ENCODE results near the gene EIF2AK3. TPM values are rescaled to one million over a fixed set of nuclear protein-coding genes. Genes with fewer than 3 reads are reported as not detected.

The EIF2AK3 gene
- total RNA-seq, 1 donor from 2014 or later, result 24.3 TPM

DNA sequence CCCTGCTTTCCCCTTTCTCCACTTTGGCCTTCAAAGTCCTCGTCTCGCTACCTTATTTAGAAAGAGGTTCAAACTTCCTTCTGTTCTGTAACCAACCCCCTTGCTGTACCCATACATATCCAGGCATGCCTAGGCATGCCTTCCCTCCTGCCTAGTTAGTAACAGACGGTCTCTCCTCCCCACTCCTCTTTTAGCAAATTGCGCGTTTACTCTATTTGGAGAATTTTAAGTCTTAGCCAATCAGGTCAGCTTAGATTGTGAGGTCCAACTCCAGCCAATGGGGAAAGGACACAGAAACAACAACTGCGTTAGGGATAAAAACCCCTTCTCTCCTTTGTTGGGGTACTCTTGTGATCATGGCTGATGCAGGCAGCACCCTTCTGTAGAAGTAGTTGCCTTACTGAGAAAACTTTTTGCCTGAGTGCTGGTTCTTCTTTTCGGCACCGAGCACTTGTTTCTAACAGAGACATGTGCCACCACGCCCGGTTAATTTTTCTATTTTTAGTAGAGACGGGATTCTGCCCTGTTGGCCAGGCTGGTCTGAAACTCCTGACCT lies 88.8 kb downstream of the EIF2AK3 start:
- no peak overlapping the region for H3K4me3 Mint-ChIP-seq
- DNase-seq (ENCODE audit: low spot score in 2 of 2, unreplicated experiment in 2 of 2), result no peak
- no peaks in the 10 kb centered on the region for H3K27me3 Mint-ChIP-seq (ENCODE audit: low read depth)
- TF ChIP-seq, protein P1, sequence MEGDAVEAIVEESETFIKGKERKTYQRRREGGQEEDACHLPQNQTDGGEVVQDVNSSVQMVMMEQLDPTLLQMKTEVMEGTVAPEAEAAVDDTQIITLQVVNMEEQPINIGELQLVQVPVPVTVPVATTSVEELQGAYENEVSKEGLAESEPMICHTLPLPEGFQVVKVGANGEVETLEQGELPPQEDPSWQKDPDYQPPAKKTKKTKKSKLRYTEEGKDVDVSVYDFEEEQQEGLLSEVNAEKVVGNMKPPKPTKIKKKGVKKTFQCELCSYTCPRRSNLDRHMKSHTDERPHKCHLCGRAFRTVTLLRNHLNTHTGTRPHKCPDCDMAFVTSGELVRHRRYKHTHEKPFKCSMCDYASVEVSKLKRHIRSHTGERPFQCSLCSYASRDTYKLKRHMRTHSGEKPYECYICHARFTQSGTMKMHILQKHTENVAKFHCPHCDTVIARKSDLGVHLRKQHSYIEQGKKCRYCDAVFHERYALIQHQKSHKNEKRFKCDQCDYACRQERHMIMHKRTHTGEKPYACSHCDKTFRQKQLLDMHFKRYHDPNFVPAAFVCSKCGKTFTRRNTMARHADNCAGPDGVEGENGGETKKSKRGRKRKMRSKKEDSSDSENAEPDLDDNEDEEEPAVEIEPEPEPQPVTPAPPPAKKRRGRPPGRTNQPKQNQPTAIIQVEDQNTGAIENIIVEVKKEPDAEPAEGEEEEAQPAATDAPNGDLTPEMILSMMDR (IDR thresholded peaks at IDR 0.05; ENCODE audit: unreplicated experiment), result no peak
- H3K27ac Mint-ChIP-seq, result no peak overlapping the region
- peaks cover 9% of the 10 kb centered on the region for H3K4me1 Mint-ChIP-seq
- H3K36me3 Mint-ChIP-seq, result no peaks in the 10 kb centered on the region
- H3K9me3 Mint-ChIP-seq, result peaks cover 13% of the 10 kb centered on the region

DNA sequence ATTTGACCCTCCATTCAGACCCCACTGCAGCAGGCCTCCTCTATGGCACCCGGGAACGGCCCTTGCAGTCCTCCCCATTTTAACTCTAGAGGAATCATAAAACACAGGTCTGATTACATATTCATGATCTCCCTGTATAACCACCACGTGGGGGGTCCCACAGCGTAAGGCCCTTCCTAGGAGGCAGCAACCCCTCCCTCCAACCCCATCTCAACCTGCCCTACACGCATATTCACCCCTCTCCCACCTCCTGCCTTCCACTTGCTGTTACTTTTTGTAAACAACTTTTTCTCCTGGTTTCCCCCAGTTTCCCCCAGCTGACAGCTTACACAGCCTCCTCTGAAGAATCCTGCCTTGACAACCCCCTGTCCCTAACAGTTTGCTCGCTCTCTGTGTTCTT lies 89.6 kb downstream of the EIF2AK3 start:
- no peak overlapping the region for H3K27ac Mint-ChIP-seq
- no peaks in the 10 kb centered on the region for H3K27me3 Mint-ChIP-seq (ENCODE audit: low read depth)
- TF ChIP-seq, protein P1 (IDR thresholded peaks at IDR 0.05; ENCODE audit: unreplicated experiment), result no peak
- H3K4me1 Mint-ChIP-seq, result peaks cover 9% of the 10 kb centered on the region
- H3K36me3 Mint-ChIP-seq, result no peaks in the 10 kb centered on the region
- H3K4me3 Mint-ChIP-seq, result no peak overlapping the region
- peaks cover 13% of the 10 kb centered on the region for H3K9me3 Mint-ChIP-seq
- no peak for DNase-seq (ENCODE audit: low spot score in 2 of 2, unreplicated experiment in 2 of 2)

- Mint-ChIP-seq H3K9me3 (no peaks in the 10 kb centered on the region), H3K27ac (no peak overlapping the region), H3K4me3 (no peak overlapping the region), H3K4me1 (no peaks in the 10 kb centered on the region), H3K36me3 (no peaks in the 10 kb centered on the region), H3K27me3 (ENCODE audit: low read depth) (peaks cover 4% of the 10 kb centered on the region)
- no peak for DNase-seq (ENCODE audit: low spot score in 2 of 2, unreplicated experiment in 2 of 2)
- TF ChIP-seq, protein P1 (IDR thresholded peaks at IDR 0.05; ENCODE audit: unreplicated experiment), result no peak
Observed at GRCh38 chr2:88530081-88530480, 97.2 kb downstream of the EIF2AK3 start.

- H3K4me1 Mint-ChIP-seq, result no peaks in the 10 kb centered on the region
- no peaks in the 10 kb centered on the region for H3K27me3 Mint-ChIP-seq (ENCODE audit: low read depth)
- H3K4me3 Mint-ChIP-seq, result no peak overlapping the region
- H3K9me3 Mint-ChIP-seq, result no peaks in the 10 kb centered on the region
- DNase-seq (ENCODE audit: low spot score in 2 of 2, unreplicated experiment in 2 of 2), result no peak
- TF ChIP-seq, protein P1 (IDR thresholded peaks at IDR 0.05; ENCODE audit: unreplicated experiment), result no peak
- H3K27ac Mint-ChIP-seq, result no peak overlapping the region
- H3K36me3 Mint-ChIP-seq, result no peaks in the 10 kb centered on the region
Observed at GRCh38 chr2:88521445-88522073, 105.7 kb downstream of the EIF2AK3 start.

GRCh38 chr2:88517759-88518201 lies 109.5 kb downstream of the EIF2AK3 start:
- H3K4me1 Mint-ChIP-seq, result no peaks in the 10 kb centered on the region
- no peak overlapping the region for H3K4me3 Mint-ChIP-seq
- no peak for DNase-seq (ENCODE audit: low spot score in 2 of 2, unreplicated experiment in 2 of 2)
- H3K36me3 Mint-ChIP-seq, result no peaks in the 10 kb centered on the region
- TF ChIP-seq, protein P1 (IDR thresholded peaks at IDR 0.05; ENCODE audit: unreplicated experiment), result no peak
- H3K9me3 Mint-ChIP-seq, result peaks cover 10% of the 10 kb centered on the region
- H3K27me3 Mint-ChIP-seq (ENCODE audit: low read depth), result no peaks in the 10 kb centered on the region
- no peak overlapping the region for H3K27ac Mint-ChIP-seq

Other genes with a start within 250 kb of the EIF2AK3 start
- gene FOXI3, start 174.8 kb downstream of the EIF2AK3 start, total RNA-seq, result 0.24 to 0.40 TPM (median 0.27 TPM) in 3 replicates
- gene RPIA, start 64.2 kb upstream of the EIF2AK3 start, total RNA-seq, result 22.5 to 23.5 TPM (median 23.3 TPM) in 3 replicates